Loucy (cell line): ENCODE measurements around the gene TYW5.

Source experiments
- EZH2phosphoT487 ChIP-seq: fragments of 200-600 bp; IDR thresholded peaks from 2 replicates; pipeline ENCODE4 v1.6.1; 2018; ENCODE audit warnings: antibody characterized with exemption, mild to moderate bottlenecking, moderate library complexity, borderline replicate concordance
- TF ChIP-seq, protein P1 (sequence below): fragments of 200-600 bp; sonication (generic); conservative IDR thresholded peaks from 2 replicates; pipeline ENCODE4 v1.5.1; 2014; ENCODE audit warnings: mild to moderate bottlenecking, antibody characterized with exemption, low read length

DNA sequence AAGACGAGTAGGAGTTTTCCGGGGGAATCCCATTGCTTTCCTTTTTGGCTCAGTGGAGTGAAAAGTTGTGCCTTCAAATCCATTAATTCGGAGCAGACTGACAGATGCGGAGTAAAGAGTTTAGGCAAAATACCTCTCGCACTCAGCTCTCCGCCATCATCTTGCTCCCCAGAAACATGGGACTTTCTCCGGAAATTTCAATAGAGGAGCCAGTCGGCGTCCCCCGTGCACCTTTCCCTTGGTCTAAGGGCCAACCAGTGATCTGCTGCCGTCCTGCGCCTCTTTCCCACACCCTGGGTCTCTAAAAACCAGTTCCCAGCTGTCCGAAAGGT lies 318 bp downstream of the TYW5 start:
- TF ChIP-seq, protein P1, sequence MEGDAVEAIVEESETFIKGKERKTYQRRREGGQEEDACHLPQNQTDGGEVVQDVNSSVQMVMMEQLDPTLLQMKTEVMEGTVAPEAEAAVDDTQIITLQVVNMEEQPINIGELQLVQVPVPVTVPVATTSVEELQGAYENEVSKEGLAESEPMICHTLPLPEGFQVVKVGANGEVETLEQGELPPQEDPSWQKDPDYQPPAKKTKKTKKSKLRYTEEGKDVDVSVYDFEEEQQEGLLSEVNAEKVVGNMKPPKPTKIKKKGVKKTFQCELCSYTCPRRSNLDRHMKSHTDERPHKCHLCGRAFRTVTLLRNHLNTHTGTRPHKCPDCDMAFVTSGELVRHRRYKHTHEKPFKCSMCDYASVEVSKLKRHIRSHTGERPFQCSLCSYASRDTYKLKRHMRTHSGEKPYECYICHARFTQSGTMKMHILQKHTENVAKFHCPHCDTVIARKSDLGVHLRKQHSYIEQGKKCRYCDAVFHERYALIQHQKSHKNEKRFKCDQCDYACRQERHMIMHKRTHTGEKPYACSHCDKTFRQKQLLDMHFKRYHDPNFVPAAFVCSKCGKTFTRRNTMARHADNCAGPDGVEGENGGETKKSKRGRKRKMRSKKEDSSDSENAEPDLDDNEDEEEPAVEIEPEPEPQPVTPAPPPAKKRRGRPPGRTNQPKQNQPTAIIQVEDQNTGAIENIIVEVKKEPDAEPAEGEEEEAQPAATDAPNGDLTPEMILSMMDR: no peak
- no peak for TF ChIP-seq EZH2phosphoT487
